ENCODE results near the gene C17orf75. TPM values are rescaled to one million over a fixed set of nuclear protein-coding genes. Genes with fewer than 3 reads are reported as not detected.
"Not testable (repeated sequence)": the region's sequence is repeated elsewhere in the genome, so short reads cannot be mapped to it uniquely, and the experiment has no call there.

C17orf75 gene
- polyA plus RNA-seq, 3 donors = 4.1 to 5.7 (median 5.0) TPM

- Histone ChIP-seq H3K9ac (ENCODE audit: insufficient read depth, low read length, poor library complexity, severe bottlenecking) (no peak overlapping the region), H3K9me3 (replicated peaks in 1 of 2; ENCODE audit: control insufficient read depth in 1 of 2, insufficient read depth in 1 of 2, low read length in 2 of 2) (no peaks in the 10 kb centered on the region), H4K20me1 (ENCODE audit: insufficient read depth, low read length) (no peaks in the 10 kb centered on the region), H3K36me3 (replicated peaks in 1 of 2; ENCODE audit: control insufficient read depth in 1 of 2, insufficient read depth in 2 of 2, low read length in 2 of 2) (no peaks in the 10 kb centered on the region), H3K4me1 (ENCODE audit: control insufficient read depth in 1 of 2, insufficient read depth in 2 of 2, low read length in 2 of 2) (peaks cover 6 to 14% of the 10 kb centered on the region in 2 donors), H3K79me2 (ENCODE audit: insufficient read depth, low read length) (no peaks in the 10 kb centered on the region), H3K4me2 (replicated peaks; ENCODE audit: extremely low read depth, low read length, poor library complexity, severe bottlenecking) (no peak overlapping the region), H3K4me3 (replicated peaks in 1 of 3; ENCODE audit: low read depth in 2 of 3, low read length in 3 of 3) (no peak overlapping the region), H2AFZ (ENCODE audit: insufficient read depth, low read depth, low read length, poor library complexity, severe bottlenecking) (no peak overlapping the region), H3K27me3 (ENCODE audit: control insufficient read depth in 2 of 2, insufficient read depth in 2 of 2, low read length in 2 of 2) (peaks cover 0 to 2% of the 10 kb centered on the region in 2 donors), H3K27ac (ENCODE audit: low read depth in 1 of 2, low read length in 2 of 2) (no peak overlapping the region)
- TF ChIP-seq CTCF (IDR thresholded peaks at IDR 0.05) = no peak
- WGBS (ENCODE audit: insufficient coverage) = 87% methylated on average over 4 of the region's 4 CpGs
- peaks cover 0 to 3% (median 0%) of the 10 kb centered on the region in 7 donors for H3K9me3 Mint-ChIP-seq
- H3K4me3 Mint-ChIP-seq = no peak overlapping the region
- no peak for DNase-seq
- intact Hi-C loops (cut with micrococcal nuclease) = loop anchor here in 1 of 2 donors (10.0 kb wide), 1 partner anchor 173 kb away; the partner anchor contains the start of gene RHOT1
- H3K27me3 Mint-ChIP-seq (ENCODE audit: low read depth in 3 of 3) = peaks cover 2 to 5% (median 2%) of the 10 kb centered on the region in 3 donors
- H3K4me1 Mint-ChIP-seq = peaks cover 15% of the 10 kb centered on the region
- H3K27ac Mint-ChIP-seq = peak overlapping the region in 1 of 7 donors; percentile 76
- peaks cover 0 to 1% of the 10 kb centered on the region in 2 donors for H3K36me3 Mint-ChIP-seq
Measured at GRCh38 chr17:32317353-32317752, 24.6 kb downstream of the C17orf75 start.

- not testable (repeated sequence) for H3K4me3 ChIP-seq (replicated peaks in 1 of 3; ENCODE audit: low read depth in 2 of 3, low read length in 3 of 3); H3K36me3 ChIP-seq (replicated peaks in 1 of 2; ENCODE audit: control insufficient read depth in 1 of 2, insufficient read depth in 2 of 2, low read length in 2 of 2); H3K27ac ChIP-seq (ENCODE audit: low read depth in 1 of 2, low read length in 2 of 2); H3K36me3 Mint-ChIP-seq; H2AFZ ChIP-seq (ENCODE audit: insufficient read depth, low read depth, low read length, poor library complexity, severe bottlenecking); H3K79me2 ChIP-seq (ENCODE audit: insufficient read depth, low read length); H3K27me3 Mint-ChIP-seq (ENCODE audit: low read depth in 3 of 3); H3K4me3 Mint-ChIP-seq; H3K4me2 ChIP-seq (replicated peaks; ENCODE audit: extremely low read depth, low read length, poor library complexity, severe bottlenecking); H3K9me3 ChIP-seq (replicated peaks in 1 of 2; ENCODE audit: control insufficient read depth in 1 of 2, insufficient read depth in 1 of 2, low read length in 2 of 2); H3K27ac Mint-ChIP-seq; DNase-seq; H4K20me1 ChIP-seq (ENCODE audit: insufficient read depth, low read length); H3K9ac ChIP-seq (ENCODE audit: insufficient read depth, low read length, poor library complexity, severe bottlenecking); H3K9me3 Mint-ChIP-seq; H3K27me3 ChIP-seq (ENCODE audit: control insufficient read depth in 2 of 2, insufficient read depth in 2 of 2, low read length in 2 of 2)
- H3K4me1 ChIP-seq (ENCODE audit: control insufficient read depth in 1 of 2, insufficient read depth in 2 of 2, low read length in 2 of 2) = peaks cover 6 to 14% of the 10 kb centered on the region in 2 donors
- peaks cover 15% of the 10 kb centered on the region for H3K4me1 Mint-ChIP-seq
- intact Hi-C loops (cut with micrococcal nuclease) = loop anchor here in 1 of 2 donors (10.0 kb wide), 1 partner anchor 172 kb away; the partner anchor contains the start of gene RHOT1
- WGBS (ENCODE audit: insufficient coverage) = 100% methylated on average over 2 of the region's 5 CpGs
Measured at GRCh38 chr17:32316653-32317052, 25.3 kb downstream of the C17orf75 start.

Data from CD14-positive monocyte (primary cell).